GM18858 (cell line): ENCODE data around the gene ABCA8.

ENCODE experiments used
- ATAC-seq: cut with Tn5 transposase; IDR thresholded peaks from one replicate; pipeline ENCODE4 v1.9.1; 2021; ENCODE audit not compliant: unreplicated experiment

Gene ABCA8

DNA sequence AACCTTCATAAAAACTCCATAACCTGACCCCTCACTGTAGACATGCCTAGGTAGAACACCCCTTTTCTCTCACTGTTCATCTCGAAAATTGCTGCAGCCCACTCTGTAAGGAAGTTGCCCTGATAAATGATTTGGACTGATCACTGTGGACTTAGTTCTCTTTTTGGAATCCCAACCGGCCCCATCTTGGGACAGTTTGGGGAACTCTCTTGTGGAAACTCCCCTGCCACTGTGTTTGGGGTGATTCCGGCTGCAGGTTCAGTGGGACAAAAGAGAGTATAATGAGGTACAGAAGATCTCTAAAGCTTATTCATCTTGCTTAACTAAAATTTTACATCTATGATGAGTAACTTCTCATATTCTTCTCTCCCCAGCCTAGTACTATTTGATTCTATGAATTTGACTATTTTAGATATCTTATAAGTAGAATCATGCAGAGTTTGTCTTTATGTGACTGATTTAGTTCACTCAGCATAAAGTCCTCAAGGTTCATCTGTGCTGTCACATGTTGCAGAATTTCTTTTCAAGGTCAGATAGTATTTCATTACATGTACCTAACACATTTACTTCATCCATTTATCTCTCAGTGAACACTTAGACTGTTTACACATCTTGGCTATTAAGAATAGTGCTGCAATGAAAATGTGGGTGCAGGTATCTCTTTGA, 84.9 kb downstream of the ABCA8 start:
- ATAC-seq = no peak

DNA sequence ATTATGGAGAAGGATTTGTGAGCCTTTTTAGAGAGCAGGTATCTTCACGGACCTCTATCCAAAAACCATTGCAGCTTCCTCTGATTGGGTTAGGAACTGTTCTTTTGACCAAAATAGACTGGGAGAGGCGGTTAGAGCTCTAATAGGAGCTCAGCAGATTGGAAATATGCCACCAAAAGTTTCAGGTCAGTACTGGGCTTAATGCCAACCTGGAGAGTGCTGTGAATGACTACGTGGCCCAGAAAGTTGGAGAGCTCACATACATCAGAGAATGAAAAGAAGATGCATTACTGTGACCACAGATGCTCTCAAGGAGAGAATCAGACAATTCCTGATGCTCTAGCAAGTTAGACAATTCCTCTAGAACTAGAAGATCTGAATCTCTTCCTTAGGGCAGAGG, 86.5 kb downstream of the ABCA8 start:
- no peak for ATAC-seq

DNA sequence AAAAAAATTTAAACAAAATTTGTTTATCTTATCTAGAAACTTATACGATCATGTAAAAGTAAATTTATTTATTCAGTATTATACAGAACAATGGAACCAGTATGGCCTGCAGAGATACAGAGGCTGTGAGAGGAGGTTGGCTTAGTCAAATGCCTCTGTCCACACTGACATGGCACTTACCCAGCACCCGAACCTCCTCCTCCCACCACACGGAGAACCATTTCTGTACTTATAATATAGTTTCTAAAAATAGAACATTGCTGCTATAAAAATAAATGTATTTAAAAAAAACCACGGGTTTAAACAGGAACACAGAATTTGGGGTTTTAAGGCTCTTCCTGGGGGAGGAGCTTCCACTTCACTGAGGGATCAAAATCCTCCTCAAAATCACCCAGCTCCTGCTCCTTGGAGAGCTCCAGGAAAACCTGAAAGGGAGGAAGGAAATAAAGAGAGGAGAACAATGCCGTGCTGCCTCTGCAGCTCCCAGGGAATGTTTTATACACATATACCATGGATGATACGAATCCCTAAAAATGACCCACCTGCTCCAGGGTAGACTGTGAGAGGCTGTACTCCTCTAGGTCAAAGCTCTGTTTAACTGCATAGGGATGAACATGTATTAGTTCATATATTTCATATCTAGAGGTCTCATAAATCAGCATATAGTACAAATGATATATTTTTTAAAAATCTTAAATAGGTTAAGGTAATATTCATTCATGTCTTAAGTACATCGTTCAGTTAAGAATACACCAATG, 87.3 kb downstream of the ABCA8 start:
- no peak for ATAC-seq

DNA sequence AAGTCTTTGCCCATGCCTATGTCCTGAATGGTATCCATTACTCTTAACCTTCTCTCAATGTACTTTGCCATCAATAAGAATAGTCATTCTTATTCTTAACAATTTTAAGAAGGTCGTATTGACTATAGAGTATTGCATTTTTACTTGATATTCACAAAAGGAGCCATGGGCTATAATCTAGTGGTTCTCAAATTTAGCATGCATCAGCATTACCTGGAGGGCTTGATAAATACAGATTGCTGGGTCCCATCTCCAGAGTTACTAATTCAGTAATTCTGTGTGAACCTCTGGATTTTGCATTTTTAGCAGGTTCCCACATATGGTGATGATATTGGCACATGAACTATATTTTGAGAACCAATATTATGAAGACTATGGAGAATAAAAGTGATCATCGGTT, 89.6 kb downstream of the ABCA8 start:
- no peak for ATAC-seq

DNA sequence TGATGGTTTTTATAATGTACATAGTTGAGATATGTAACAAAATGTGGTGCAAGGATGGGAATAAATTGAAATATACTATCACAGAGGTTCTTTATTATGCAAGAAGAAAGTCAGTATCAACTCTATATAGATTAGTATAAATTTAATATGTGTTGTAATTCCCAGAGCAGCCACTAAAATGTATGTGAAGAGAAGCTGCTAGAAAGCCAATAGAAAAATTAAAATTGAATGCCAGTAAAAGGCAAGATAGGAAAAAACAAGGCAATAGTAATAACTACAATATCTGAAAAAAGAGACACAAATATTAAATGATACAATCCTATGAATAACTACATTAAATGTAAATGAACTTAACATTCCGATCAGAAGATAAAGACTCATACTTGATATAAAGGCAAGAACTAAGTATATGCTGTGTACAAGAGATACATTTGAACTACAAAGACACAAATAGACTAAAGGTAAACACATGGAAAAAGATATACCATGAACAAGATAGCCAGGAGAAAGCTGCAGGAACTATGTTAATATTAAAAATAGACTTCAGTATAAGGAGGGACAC, 92.0 kb downstream of the ABCA8 start:
- ATAC-seq = no peak

DNA sequence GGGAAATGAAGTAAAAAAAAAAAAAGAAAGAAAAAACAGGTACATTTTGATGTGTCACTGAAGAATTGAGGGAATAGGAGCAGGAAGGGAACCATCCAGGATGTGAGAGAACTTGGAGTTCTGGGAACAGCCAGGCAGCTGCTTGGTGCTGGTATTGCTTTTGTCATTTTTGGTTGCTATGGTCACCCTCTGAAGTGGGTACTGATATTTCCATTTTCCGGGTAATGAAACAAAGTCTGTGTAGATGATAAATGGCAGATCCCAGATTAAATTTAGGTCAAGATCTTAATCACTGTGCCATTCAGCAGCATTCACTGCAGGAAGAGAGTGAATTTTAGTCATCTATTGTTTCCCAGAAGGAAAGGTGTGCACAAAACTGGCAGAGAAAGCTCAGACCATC, 93.6 kb downstream of the ABCA8 start:
- ATAC-seq = no peak

DNA sequence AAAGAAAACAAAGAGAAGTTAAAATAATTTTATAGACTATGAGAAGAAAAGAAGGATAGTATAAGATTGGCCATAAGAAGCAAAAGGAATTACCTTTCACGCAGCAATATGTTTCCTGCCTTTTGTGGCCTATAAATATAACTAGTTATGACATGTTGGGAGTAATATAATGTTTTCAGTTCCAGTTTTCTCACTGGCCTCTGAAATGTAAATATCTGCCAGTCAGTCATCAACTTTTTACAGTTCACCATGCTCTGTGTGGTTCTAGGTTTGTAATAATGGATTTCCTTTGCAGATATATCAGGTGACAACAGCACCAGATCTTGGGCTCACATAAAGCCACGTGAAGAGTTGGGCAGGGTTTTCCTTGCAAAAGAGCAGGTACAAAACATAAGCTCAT, 94.3 kb downstream of the ABCA8 start:
- no peak for ATAC-seq

DNA sequence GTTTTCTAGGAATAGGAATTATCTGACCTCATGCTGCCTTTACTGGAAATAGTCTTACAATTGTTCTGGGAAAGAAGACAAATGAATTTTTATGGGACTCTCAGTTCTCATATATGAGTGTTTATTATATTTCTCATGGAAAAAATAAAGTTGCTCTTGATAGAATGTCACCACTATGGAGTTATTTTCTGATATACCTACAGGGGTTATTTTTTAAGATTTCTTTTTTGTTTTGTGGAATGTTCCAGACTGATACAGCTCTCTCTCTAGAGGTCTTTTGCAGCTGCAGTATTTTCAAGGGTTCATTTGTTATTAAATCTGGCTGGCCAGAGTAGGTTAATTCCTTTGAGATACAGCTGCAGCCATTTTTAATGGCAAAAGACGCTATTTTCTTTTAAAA, 100.7 kb downstream of the ABCA8 start:
- no peak for ATAC-seq

DNA sequence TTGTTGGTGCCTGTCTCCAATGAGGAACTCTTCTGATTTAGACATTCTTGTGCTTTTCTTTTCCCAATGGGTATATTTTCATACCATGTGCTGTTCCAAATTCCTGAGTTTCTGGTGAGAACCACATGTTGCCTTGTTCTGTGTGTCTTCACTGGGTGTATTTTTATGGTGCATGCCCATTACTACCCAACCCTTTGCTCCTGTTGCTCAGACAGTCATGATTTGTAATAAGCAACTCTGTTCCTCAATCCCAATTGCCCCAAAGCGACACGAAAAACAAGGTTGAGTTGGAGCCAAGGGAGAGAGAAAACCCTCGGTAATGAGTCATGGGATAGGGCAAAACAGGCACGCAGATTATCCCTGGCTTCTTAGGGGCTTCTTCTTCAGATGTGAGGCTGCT, 101.8 kb downstream of the ABCA8 start:
- ATAC-seq = no peak

DNA sequence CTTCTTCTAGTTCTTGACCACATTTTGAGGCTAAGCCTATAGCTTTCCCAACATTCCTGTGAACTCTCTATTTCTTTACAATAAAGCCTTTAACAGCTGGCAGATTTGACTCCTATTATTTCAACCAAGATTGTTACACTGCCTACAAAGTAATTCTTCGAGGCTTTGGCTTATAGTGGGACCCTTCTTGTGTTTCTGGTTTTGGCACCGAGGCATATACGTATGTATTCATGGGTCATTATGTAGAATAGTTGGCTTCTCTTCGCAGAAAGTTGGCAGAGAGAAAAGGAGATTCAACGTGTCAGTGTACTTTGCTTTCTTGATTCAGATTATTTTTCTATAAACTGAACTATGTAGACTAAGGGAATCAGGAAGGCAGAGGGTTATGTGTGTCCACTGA, 102.2 kb downstream of the ABCA8 start:
- no peak for ATAC-seq

DNA sequence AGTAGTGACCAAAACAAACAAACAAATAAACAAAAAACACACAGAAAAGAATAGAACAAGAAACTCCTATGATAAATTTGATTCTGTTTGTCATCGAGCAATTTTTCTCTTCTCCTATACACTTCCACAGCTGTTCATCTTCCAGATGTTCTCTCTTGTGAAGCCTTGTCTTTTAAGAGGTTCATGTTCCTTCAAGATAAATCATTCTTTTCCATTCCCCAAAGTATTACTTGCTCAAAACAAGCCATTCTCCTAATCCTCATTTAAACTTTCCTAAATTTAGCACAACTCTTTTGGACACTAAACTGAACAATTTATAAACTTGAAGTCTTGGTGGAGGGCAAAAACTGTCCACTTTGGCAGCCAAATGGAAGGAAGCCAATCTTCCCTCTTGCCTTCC, 103.3 kb downstream of the ABCA8 start:
- ATAC-seq = no peak

DNA sequence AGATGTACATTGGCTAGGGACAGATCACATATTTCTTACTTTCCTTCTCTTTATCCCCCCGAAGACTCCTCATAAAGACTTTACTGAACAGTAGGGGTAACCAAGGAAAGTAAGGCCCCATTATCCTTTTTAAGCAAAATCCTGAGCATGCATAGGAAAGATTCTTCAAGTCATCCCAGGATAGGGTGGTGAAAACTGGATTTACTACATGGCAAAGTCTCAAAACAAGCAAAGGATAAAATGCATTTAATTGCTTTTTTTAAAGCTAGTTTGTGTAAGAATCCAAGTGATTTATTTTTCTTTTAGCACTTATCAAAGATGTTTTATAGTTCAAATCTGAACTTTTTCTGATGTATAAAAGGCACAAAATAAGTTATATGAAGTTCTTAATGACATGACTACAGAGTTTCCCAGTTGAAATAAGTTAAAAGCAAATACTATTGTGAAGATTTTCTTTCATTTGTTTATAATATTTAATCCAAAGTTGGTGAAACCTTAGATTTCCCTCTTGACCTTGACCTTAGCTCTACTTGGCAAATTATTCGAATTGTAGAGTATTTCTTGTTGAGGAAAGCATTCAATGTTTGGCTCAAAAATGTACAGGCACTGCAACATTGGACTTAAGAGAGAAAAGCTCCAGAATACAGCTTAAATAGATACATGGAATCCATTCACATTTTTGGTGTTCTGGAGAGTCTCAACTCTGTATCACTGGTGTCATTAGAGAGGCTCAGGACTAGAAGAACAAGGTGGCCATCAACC, 104.3 kb downstream of the ABCA8 start:
- no peak for ATAC-seq

DNA sequence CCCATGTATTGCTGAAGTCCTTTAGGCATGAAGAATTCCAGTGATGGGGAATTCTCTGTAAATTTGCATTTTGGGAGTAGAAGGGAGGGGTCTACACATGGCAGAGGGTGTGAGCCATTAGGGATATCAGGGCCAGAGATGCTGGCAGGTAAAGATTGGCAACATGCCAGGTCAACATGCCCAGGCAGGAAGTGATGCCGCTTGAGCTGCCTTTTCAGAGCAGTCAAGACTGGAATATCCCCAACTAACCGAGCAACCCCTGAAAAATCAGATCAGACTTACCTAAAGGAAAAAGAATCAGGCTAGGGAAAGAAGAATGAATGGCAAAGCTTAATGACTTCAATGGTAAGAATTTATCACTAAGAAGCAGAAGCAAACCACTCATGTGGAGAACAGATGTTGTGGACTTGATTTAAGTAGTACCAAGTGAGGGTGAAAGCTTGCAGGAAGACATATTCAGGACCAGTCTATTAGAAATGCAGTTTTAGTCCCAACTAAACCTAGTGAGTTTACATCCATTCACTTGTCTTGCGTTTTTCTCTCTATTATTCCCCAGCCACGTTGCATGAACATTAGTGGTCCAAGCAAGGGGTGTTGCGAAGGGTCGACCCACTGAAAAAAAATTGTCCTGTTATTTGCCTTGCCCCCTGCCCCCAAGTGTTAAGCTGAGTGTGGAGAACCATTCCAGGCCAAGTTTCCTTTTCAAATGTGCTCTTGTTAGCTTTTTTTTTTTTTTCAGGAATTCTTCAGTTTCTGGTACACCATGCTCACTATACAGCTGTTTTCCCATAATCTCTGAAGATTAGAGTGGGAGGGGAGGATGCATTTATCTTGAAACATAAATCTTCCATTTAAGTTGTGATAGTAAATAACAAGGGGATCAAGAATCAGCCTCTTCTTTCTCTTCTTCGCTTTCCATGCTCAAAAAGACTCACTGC, 105.2 kb downstream of the ABCA8 start:
- no peak for ATAC-seq

DNA sequence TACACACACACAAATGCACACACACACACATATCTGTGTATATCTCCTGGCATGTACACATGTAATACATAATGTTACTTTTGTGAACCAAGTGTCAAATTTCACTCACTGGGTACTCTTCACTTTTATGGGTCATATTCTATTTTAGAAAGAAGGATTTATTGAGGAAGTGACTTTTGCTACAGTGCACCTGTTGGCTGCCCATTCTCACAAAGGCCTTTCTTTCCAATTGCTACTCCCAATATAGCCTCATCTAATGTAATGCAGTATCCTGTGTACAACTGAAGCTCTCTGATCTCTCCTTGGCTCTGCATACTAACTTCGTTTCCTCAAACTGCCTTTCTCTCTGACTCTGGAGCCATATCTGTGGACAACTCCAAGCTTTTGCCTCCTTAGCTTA, 107.5 kb downstream of the ABCA8 start:
- ATAC-seq = no peak

DNA sequence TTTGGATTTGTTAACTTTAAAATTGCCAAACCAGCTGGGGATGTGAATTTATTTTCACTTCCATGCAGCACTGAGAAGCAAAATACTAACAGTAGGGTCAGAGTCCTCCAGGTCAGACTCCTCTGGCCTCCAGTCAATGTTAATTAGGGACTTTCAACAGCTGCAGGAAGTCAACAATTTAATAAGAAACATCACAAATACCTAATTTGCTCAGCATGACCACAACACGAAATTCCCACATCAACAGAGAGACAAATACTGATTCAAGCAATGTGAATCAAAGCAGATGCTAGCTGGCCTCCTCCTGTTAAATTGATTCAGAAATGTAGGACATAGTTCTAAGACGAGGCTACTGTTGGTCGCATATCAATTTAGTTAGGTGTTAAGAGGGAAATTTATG, 111.7 kb downstream of the ABCA8 start:
- ATAC-seq = no peak

DNA sequence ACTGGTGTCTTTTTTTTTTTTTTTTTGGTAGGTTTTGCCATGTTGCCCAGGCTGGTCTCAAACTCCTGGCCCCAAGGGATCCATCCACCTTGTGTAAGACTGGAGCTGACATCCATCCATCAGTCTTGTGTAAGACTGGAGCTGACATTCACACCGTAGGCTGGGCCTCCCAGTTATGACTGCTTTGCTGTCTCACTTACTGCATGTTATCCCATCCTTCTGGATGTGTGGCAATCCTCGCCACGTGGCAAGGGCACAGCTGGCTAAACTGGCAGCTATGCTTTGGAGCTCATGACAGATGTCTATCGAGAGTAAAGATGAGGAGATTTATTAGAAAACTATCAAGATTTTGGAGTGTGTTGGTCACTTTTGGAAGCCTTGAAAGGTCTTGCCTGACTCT, 115.1 kb downstream of the ABCA8 start:
- no peak for ATAC-seq

DNA sequence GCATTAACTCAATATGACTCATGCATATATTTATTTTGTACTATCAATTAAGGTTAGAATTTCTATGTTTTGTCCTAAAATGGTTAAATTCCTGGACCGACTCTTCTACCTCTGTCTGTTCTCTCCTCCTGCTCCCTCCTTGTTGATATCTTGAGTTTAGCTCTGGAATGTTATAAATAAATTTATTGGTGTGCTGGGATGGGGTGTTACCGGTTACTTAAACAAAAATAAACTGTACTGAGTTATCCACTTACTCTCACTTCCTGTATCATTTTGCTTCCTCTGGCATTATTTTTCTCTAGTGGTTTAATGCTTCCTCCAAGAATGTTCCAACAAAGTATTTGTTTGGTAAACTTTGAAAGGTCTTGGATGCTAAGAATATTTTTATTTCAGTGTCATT, 120.1 kb downstream of the ABCA8 start:
- ATAC-seq = no peak

DNA sequence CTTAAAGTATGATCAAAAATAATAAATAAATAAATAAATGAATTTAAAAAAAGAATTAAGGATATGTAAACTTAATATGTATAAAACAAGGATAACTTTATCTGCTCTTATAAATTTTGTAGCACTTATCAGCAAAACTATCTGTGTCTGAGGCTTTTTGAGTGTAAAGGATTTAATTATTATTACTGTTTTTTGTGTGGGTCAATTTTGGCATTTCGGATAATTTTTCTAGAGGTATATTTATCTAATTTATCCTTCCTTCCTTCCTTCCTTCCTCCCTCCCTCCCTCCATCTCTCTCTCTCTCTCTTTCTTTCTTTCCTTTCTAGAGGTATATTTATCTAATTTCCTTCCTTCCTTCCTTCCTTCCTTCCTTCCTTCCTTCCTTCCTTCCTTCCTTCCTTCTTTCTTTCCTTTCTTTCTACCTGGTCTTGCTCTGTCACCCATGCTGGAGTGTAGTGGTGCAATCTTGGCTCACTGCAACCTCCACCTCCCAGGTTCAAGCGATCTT, 120.8 kb downstream of the ABCA8 start:
- ATAC-seq = no peak

DNA sequence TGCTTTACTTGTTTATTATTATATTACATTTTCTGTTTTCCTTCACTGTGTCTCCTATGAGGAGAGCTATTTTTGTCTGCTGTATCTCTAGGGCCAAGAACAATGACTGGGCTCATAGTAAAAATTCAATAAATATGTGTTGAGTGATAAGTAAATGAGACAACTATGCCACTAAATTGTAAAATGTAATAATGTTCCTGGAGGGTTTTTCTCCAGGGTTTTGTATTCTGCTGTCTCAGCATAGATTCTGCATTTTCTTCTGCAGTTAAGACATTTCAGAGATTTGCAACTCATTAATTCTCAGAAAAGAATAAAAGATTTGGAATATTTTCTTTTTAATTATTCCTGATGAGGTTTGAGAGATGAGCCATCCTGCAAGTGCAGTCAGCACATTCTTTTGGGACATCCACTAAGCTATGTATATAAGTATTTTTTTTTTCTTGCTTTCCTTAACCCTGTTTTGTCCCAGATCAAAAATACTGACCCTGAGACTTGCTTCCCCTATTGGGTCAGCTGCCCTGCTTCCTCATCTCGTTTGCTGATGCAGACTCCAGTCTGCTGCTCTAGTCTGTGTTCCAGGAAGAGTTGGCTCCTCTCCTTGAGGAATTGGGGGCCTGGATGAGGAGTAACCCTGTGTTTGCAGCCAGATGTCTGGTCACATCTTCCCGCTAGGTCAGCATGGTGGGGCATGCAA, 122.9 kb downstream of the ABCA8 start:
- no peak for ATAC-seq

DNA sequence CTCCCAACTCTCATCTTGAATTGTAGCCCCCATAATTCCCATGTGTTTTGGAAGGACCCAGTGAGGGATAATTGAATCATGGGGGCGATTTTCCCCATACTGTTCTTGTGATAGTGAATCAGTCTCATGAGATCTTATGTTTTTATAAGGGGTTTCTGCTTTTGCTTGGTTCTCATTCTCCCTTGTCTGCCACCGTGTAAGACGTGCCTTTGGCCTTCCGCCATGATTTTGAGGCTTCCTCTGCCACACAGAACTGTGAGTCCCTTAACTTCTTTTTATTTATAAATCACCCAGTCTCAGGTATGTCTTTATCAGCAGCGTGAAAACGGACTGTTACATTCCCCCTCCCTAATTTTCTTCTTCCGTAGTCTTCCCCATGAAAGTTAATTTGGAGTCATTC, 124.0 kb downstream of the ABCA8 start:
- no peak for ATAC-seq
